GM12801 (cell line): ENCODE results near the gene SLC8A1.

Source experiments
- CTCF ChIP-seq: IDR thresholded peaks from one replicate; pipeline ENCODE4 v1.5.1; 2011; ENCODE audit warnings: control low read depth; ENCODE audit not compliant: insufficient read length; ENCODE audit errors: extremely low read depth

The SLC8A1 gene

GRCh38 chr2:40209761-40210160 is 242.1 kb downstream of the SLC8A1 start:
- TF ChIP-seq CTCF, result no peak

- no peak for TF ChIP-seq CTCF
These were observed 243.4 kb downstream of the SLC8A1 start for GRCh38 chr2:40208463-40208862.

- TF ChIP-seq CTCF, result no peak
These were observed 247.6 kb downstream of the SLC8A1 start for GRCh38 chr2:40204268-40204667.

- TF ChIP-seq CTCF, result no peak
These were observed 249.0 kb downstream of the SLC8A1 start for GRCh38 chr2:40202798-40203400.

- TF ChIP-seq CTCF, result no peak
These were observed 250.5 kb downstream of the SLC8A1 start for GRCh38 chr2:40201425-40201824.

- TF ChIP-seq CTCF, result no peak
These were observed 251.4 kb downstream of the SLC8A1 start for GRCh38 chr2:40200366-40200915.

- no peak for TF ChIP-seq CTCF
These were observed 252.1 kb downstream of the SLC8A1 start for GRCh38 chr2:40199771-40200170.

GRCh38 chr2:40197121-40197520 is 254.8 kb downstream of the SLC8A1 start:
- no peak for TF ChIP-seq CTCF
